HCT116 (cell line): ENCODE data around the gene PDE6A.

Experiments
- CEBPB ChIP-seq: IDR thresholded peaks from 2 replicates; pipeline ENCODE4 v1.6.1; 2012; ENCODE audit warnings: low read depth
- CTCF ChIP-seq, 3 experiments: fragments of 200-600 bp in 1 of 3; sonication (generic) in 1 of 3; IDR thresholded peaks in 2 of 3; conservative IDR thresholded peaks in 1 of 3; 2 replicates each; pipeline ENCODE4 v1.5.1; 2012 to 2017; ENCODE audit warnings: low read depth in 2 of 3, low read length in 2 of 3, antibody characterized with exemption in 1 of 3, borderline replicate concordance in 1 of 3, control low read depth in 1 of 3, mild to moderate bottlenecking in 1 of 3, mixed read lengths in 1 of 3, mixed run types in 1 of 3, moderate library complexity in 1 of 3; ENCODE audit not compliant: insufficient read depth in 1 of 3
- EGR1 ChIP-seq: IDR thresholded peaks from 2 replicates; pipeline ENCODE4 v1.6.1; 2012; ENCODE audit warnings: low read depth
- ELF1 ChIP-seq: IDR thresholded peaks from 2 replicates; pipeline ENCODE4 v1.6.1; 2012; ENCODE audit warnings: low read depth, borderline replicate concordance
- EZH2 ChIP-seq: fragments of 200-600 bp; sonication (generic); IDR thresholded peaks from 2 replicates; pipeline ENCODE4 v1.6.1; 2017; ENCODE audit warnings: antibody characterized with exemption, mixed run types
- EZH2phosphoT487 ChIP-seq: fragments of 200-600 bp; IDR thresholded peaks from 2 replicates; pipeline ENCODE4 v1.6.1; 2018; ENCODE audit warnings: antibody characterized with exemption, borderline replicate concordance
- JUND ChIP-seq: IDR thresholded peaks from 2 replicates; pipeline ENCODE4 v1.6.1; 2012
- MAX ChIP-seq: IDR thresholded peaks from 2 replicates; pipeline ENCODE4 v1.6.1; 2012
- POLR2A ChIP-seq: IDR thresholded peaks from 2 replicates; pipeline ENCODE4 v1.7.0; 2011; ENCODE audit warnings: borderline replicate concordance; ENCODE audit not compliant: insufficient read depth, insufficient read length; ENCODE audit errors: extremely low read depth
- POLR2AphosphoS5 ChIP-seq: IDR thresholded peaks from 2 replicates; pipeline ENCODE4 v1.6.1; 2011; ENCODE audit warnings: mild to moderate bottlenecking, low read depth, low read length, moderate library complexity
- SP1 ChIP-seq: IDR thresholded peaks from 2 replicates; pipeline ENCODE4 v1.6.1; 2012; ENCODE audit warnings: low read depth
- SRF ChIP-seq: IDR thresholded peaks from 2 replicates; pipeline ENCODE4 v1.6.1; 2012; ENCODE audit warnings: low read depth
- YY1 ChIP-seq: IDR thresholded peaks from 2 replicates; pipeline ENCODE4 v1.6.1; 2011; ENCODE audit warnings: low read length, low read depth, moderate library complexity, mild to moderate bottlenecking; ENCODE audit not compliant: insufficient replicate concordance; ENCODE audit errors: extremely low read depth

- TF ChIP-seq POLR2AphosphoS5 (no peak), MAX (no peak), CTCF (IDR thresholded peaks at IDR 0.05 in 2 of 3, conservative IDR thresholded peaks at IDR 0.05 in 1 of 3; ENCODE audit: borderline replicate concordance in 1 of 3, insufficient read depth in 1 of 3, low read depth in 2 of 3, low read length in 2 of 3) (no peak), SP1 (no peak), EGR1 (no peak), YY1 (no peak), EZH2 (no peak), POLR2A (no peak), CEBPB (no peak), EZH2phosphoT487 (no peak), SRF (no peak), JUND (no peak), ELF1 (no peak)
Measured at GRCh38 chr5:149840226-149840825, 104.3 kb downstream of the PDE6A start.
